ENCODE measurements around the gene DNMT1.

- TF ChIP-seq CTCF (IDR thresholded peaks at IDR 0.05) (no peak), POLR2AphosphoS5 (IDR thresholded peaks at IDR 0.05; ENCODE audit: low read depth, low read length) (no peak)
Observed at GRCh38 chr19:10214784-10215183, 20.0 kb upstream of the DNMT1 start.
